HG03442 (cell line): Measurements from ENCODE around the gene NCAN.

Source experiments
- ATAC-seq: cut with Tn5 transposase; IDR thresholded peaks from one replicate; pipeline ENCODE4 v1.9.1; 2021; ENCODE audit warnings: mild to moderate bottlenecking, moderate library complexity; ENCODE audit not compliant: unreplicated experiment

Gene NCAN

DNA sequence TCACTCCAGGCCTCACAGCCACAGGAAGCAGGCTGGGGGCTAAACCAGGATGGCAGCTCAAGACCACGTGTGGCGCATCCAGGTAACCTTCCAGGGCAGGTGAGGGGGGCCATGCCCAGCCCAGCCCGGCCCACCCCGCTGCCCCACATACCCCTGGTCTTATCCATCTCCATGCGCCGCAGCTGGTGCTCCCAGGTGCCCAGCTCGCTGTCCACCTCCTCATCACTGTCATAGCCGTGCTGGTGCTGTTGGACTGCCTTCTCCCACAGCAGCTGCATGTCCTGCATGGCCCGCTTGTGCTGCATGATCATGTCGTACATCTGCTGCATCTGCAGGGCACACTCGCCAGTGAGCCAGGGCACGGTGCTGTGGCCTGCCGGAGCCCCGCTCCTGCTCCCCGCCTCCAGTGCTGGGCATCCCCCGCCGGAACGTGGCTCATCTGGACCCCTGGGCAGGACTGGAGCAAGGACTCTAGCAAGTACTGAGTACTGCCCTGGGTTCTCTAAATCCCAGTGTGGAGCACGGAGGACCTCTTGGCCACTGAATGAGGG, 67.4 kb downstream of the NCAN start:
- ATAC-seq = no peak

- ATAC-seq = no peak
These were observed 68.1 kb downstream of the NCAN start for GRCh38 chr19:19279853-19280252.

DNA sequence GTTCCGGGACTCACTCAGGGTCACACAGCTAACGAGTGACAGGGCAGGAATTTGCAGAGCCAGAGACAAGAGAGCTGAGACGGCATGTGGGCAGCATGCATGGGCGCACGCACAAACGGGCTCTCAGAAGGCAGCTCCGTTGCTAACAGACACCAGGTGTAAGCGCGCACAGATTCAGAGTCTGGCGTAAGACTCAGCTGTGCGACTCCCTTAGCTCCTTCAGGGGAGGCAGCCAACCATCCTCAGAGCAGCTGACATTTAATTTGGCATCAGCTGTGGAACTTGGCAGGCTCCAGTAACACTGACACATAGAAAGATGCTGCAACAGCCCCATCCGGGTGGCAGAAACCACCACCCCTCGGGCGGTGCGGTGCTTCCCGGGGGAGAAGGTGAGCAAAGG, 68.8 kb downstream of the NCAN start:
- no peak for ATAC-seq

GRCh38 chr19:19285686-19286085, 73.9 kb downstream of the NCAN start:
- no peak for ATAC-seq

DNA sequence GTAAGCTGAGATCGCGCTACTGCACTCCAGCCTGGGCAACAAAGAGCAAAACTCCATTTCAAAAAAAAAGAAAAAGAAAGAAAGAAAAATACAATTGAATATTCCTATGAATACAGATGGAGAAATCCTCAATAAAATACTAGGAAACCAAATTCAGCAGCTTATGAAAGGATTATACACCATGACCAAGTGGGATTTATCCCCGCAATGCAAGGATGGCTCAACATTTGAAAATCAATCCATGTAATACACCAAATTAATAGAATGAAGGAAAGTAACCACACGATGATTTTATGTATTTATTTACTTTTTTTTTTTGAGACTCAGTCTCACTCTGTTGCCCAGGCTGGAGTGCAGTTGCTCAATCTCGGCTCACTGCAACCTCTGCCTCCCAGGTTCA, 80.8 kb downstream of the NCAN start:
- ATAC-seq = no peak

DNA sequence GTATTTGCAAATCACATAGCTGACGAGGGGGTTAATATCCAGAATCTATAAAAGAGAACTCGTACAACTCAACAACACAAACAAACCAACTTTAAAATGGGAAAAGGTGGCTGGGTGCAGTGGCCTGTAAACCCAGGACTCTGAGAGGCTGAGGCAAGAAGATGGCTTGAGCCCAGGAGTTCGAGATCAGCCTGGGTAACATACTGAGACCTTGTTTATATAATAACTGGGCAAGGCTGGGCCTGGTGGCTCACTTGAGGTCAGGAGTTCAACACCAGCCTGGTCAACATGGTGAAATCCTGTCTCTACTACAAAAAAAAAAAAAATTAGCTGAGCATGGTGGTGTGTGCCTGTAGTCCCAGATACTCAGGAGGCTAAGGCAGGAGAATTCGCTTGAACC, 83.2 kb downstream of the NCAN start:
- ATAC-seq = no peak

GRCh38 chr19:19296953-19297689, 85.4 kb downstream of the NCAN start:
- ATAC-seq = no peak

- no peak for ATAC-seq
These were observed 86.0 kb downstream of the NCAN start for GRCh38 chr19:19297759-19298158.

DNA sequence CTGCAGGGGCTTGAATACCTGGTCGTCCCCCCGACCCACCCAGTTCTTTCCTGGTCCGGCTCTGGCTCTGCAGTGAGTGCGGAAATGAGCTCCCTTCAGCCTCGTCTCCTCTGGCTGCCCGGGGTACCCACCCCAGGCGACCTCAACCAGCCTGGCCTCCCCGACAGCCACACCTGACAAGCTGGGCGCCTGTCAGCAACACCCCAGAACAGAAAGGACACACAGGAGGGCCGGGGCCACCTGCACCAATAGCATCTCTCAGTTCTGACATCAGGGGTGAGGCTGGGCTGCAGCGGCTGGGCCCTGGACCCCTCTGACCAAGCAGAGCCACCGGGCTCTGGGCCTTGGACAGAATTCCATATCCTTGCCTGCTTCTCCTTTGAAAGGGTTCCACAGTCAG, 88.9 kb downstream of the NCAN start:
- ATAC-seq = no peak
